GM20431 (cell line): Measurements from ENCODE around the gene EIF3A.
"Not testable (repeated sequence)": the region's sequence is repeated elsewhere in the genome, so short reads cannot be mapped to it uniquely, and the experiment has no call there.

Source experiments
- in situ Hi-C: fragments of 300-500 bp; cut with MseI, MboI; formaldehyde crosslinking; loops from one replicate; pipeline ENCODE4 v1.15.0; 2020; ENCODE audit warnings: low sequenced_read_pairs; ENCODE audit not compliant: unreplicated experiment

EIF3A gene

GRCh38 chr10:119101366-119102098 lies 20.9 kb upstream of the EIF3A start:
- in situ Hi-C loops, result no loop called here

GRCh38 chr10:119100434-119101238 lies 20.0 kb upstream of the EIF3A start:
- in situ Hi-C loops, result no loop called here

GRCh38 chr10:119098576-119098975 lies 18.0 kb upstream of the EIF3A start:
- in situ Hi-C loops, result no loop called here

GRCh38 chr10:119096641-119097415 lies 16.2 kb upstream of the EIF3A start:
- in situ Hi-C loops, result not testable (repeated sequence)

- in situ Hi-C loops, result no loop called here
Measured at GRCh38 chr10:119095640-119096039, 15.0 kb upstream of the EIF3A start.

- in situ Hi-C loops, result no loop called here
Measured at GRCh38 chr10:119090968-119091367, 10.4 kb upstream of the EIF3A start.

- in situ Hi-C loops, result no loop called here
Measured at GRCh38 chr10:119090026-119090795, 9.6 kb upstream of the EIF3A start.

GRCh38 chr10:119087271-119087882 lies 6.8 kb upstream of the EIF3A start:
- in situ Hi-C loops, result no loop called here

- in situ Hi-C loops, result no loop called here
Measured at GRCh38 chr10:119084896-119085295, 4.3 kb upstream of the EIF3A start.

GRCh38 chr10:119079599-119080520 lies 757 bp downstream of the EIF3A start:
- in situ Hi-C loops, result no loop called here

GRCh38 chr10:119078422-119079179 lies 2.0 kb downstream of the EIF3A start:
- in situ Hi-C loops, result no loop called here

GRCh38 chr10:119073584-119073983 lies 7.0 kb downstream of the EIF3A start:
- in situ Hi-C loops, result no loop called here

- in situ Hi-C loops, result no loop called here
Measured at GRCh38 chr10:119070395-119071165, 10.0 kb downstream of the EIF3A start.

GRCh38 chr10:119061926-119062325 lies 18.7 kb downstream of the EIF3A start:
- in situ Hi-C loops, result no loop called here

- in situ Hi-C loops, result no loop called here
Measured at GRCh38 chr10:119061352-119061751, 19.3 kb downstream of the EIF3A start.

- in situ Hi-C loops, result no loop called here
Measured at GRCh38 chr10:119060107-119060506, 20.5 kb downstream of the EIF3A start.

- in situ Hi-C loops, result no loop called here
Measured at GRCh38 chr10:119059557-119059956, 21.1 kb downstream of the EIF3A start.
